ENCODE measurements around the gene CCL7. TPM values are rescaled to one million over a fixed set of nuclear protein-coding genes. Genes with fewer than 3 reads are reported as not detected.

Gene CCL7
- total RNA-seq, 2 experiments from 2014 or later: not detected

DNA sequence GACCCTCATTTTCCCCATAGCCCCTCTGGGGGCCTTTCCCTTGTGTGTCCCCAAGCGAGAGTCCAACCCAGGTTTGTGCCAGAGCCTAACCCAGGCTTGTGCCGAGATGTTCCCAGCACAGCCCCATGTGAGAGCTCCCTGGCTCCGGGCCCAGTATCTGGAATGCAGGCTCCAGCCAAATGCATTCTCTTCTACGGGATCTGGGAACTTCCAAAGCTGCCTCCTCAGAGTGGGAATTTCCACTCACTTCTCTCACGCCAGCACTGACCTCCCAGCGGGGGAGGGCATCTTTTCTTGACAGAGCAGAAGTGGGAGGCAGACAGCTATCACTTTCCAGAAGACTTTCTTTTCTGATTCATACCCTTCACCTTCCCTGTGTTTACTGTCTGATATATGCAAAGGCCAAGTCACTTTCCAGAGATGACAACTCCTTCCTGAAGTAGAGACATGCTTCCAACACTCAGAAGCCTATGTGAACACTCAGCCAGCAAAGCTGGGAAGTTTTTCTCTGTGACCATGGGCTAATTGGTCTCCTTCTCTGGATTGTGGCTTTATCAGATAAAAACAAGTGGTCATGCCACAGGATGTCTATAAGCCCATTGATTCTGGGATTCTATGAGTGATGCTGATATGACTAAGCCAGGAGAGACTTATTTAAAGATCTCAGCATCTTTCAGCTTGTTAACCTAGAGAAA lies 17.4 kb upstream of the CCL7 start:
- H3K4me1 ChIP-seq (ENCODE audit: insufficient read depth, low read length, poor library complexity, severe bottlenecking): no peaks in the 10 kb centered on the region
- H3K9me3 ChIP-seq (ENCODE audit: low read length): no peaks in the 10 kb centered on the region
- CTCF ChIA-PET (ENCODE audit: unreplicated experiment): no interaction called here
- no peak overlapping the region for H2AFZ ChIP-seq (ENCODE audit: low read length)
- no TSS peak for BruUV-seq (replicated peaks)
- no peaks in the 10 kb centered on the region for H4K20me1 ChIP-seq (ENCODE audit: insufficient read depth, low read length)
- no peak overlapping the region for H3K4me3 ChIP-seq (ENCODE audit: low read depth, low read length, poor library complexity, severe bottlenecking)
- no peaks in the 10 kb centered on the region for H3K36me3 ChIP-seq (ENCODE audit: insufficient read depth, low read length)
- no peak overlapping the region for H3K27ac ChIP-seq (ENCODE audit: low read depth, low read length, poor library complexity, severe bottlenecking)
- H3K9me2 ChIP-seq (ENCODE audit: insufficient read depth, low read length): no peaks in the 10 kb centered on the region
- H3K4me2 ChIP-seq (ENCODE audit: low read length): no peak overlapping the region
- intact Hi-C loops (cut with micrococcal nuclease; ENCODE audit: unreplicated experiment): loop anchor here (5.0 kb wide), 1 partner anchor 110 kb away; the partner anchor contains the start of gene CCL1
- POLR2A ChIA-PET: no interaction called here
- TF ChIP-seq, protein P1, sequence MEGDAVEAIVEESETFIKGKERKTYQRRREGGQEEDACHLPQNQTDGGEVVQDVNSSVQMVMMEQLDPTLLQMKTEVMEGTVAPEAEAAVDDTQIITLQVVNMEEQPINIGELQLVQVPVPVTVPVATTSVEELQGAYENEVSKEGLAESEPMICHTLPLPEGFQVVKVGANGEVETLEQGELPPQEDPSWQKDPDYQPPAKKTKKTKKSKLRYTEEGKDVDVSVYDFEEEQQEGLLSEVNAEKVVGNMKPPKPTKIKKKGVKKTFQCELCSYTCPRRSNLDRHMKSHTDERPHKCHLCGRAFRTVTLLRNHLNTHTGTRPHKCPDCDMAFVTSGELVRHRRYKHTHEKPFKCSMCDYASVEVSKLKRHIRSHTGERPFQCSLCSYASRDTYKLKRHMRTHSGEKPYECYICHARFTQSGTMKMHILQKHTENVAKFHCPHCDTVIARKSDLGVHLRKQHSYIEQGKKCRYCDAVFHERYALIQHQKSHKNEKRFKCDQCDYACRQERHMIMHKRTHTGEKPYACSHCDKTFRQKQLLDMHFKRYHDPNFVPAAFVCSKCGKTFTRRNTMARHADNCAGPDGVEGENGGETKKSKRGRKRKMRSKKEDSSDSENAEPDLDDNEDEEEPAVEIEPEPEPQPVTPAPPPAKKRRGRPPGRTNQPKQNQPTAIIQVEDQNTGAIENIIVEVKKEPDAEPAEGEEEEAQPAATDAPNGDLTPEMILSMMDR (conservative IDR thresholded peaks at IDR 0.05; ENCODE audit: low read length): no peak
- TF ChIP-seq EZH2phosphoT487 (IDR thresholded peaks at IDR 0.05; ENCODE audit: borderline replicate concordance, low read depth, low read length): no peak
- H3K79me2 ChIP-seq (ENCODE audit: insufficient read depth, low read depth, low read length): no peaks in the 10 kb centered on the region
- no peak for DNase-seq (ENCODE audit: low spot score)

GRCh38 chr17:34253139-34253525 lies 16.9 kb upstream of the CCL7 start:
- no peak overlapping the region for H3K4me3 ChIP-seq (ENCODE audit: low read depth, low read length, poor library complexity, severe bottlenecking)
- H3K27ac ChIP-seq (ENCODE audit: low read depth, low read length, poor library complexity, severe bottlenecking): no peak overlapping the region
- no TSS peak for BruUV-seq (replicated peaks)
- no peaks in the 10 kb centered on the region for H3K36me3 ChIP-seq (ENCODE audit: insufficient read depth, low read length)
- no peaks in the 10 kb centered on the region for H3K79me2 ChIP-seq (ENCODE audit: insufficient read depth, low read depth, low read length)
- no peak overlapping the region for H3K4me2 ChIP-seq (ENCODE audit: low read length)
- H3K9me2 ChIP-seq (ENCODE audit: insufficient read depth, low read length): no peaks in the 10 kb centered on the region
- no peak for DNase-seq (ENCODE audit: low spot score)
- intact Hi-C loops (cut with micrococcal nuclease; ENCODE audit: unreplicated experiment): loop anchor here (5.0 kb wide), 1 partner anchor 109 kb away; the partner anchor contains the start of gene CCL1
- H2AFZ ChIP-seq (ENCODE audit: low read length): no peak overlapping the region
- no peaks in the 10 kb centered on the region for H3K9me3 ChIP-seq (ENCODE audit: low read length)
- no peaks in the 10 kb centered on the region for H4K20me1 ChIP-seq (ENCODE audit: insufficient read depth, low read length)
- TF ChIP-seq EZH2phosphoT487 (IDR thresholded peaks at IDR 0.05; ENCODE audit: borderline replicate concordance, low read depth, low read length): no peak
- TF ChIP-seq, protein P1 (conservative IDR thresholded peaks at IDR 0.05; ENCODE audit: low read length): no peak
- POLR2A ChIA-PET: no interaction called here
- no peaks in the 10 kb centered on the region for H3K4me1 ChIP-seq (ENCODE audit: insufficient read depth, low read length, poor library complexity, severe bottlenecking)
- CTCF ChIA-PET (ENCODE audit: unreplicated experiment): no interaction called here

DNA sequence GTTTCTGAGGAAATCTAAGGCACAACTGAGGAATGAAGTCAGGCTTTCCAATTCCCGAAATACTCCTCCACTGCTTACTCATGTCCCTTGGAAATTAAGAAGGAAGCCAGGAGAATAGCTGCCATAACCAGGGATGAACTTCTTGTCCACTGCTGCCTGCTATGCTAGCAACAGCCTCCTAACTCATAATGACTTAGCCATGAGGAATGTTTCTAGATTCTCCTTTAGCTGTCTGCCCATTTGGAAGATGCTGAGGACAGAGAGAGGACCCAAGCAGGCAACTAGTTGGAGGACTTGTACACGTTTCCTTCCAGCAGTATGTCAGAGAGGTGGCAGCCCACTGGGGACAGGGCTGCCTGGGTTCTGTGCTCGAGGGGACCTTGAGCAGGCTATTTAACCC lies 15.9 kb upstream of the CCL7 start:
- H4K20me1 ChIP-seq (ENCODE audit: insufficient read depth, low read length): no peaks in the 10 kb centered on the region
- no peak overlapping the region for H2AFZ ChIP-seq (ENCODE audit: low read length)
- no TSS peak for BruUV-seq (replicated peaks)
- no peak overlapping the region for H3K4me3 ChIP-seq (ENCODE audit: low read depth, low read length, poor library complexity, severe bottlenecking)
- POLR2A ChIA-PET: no interaction called here
- H3K36me3 ChIP-seq (ENCODE audit: insufficient read depth, low read length): no peaks in the 10 kb centered on the region
- intact Hi-C loops (cut with micrococcal nuclease; ENCODE audit: unreplicated experiment): loop anchor here (5.0 kb wide), 1 partner anchor 108 kb away; the partner anchor contains the start of gene CCL1
- H3K4me1 ChIP-seq (ENCODE audit: insufficient read depth, low read length, poor library complexity, severe bottlenecking): no peaks in the 10 kb centered on the region
- no peak for DNase-seq (ENCODE audit: low spot score)
- TF ChIP-seq, protein P1 (conservative IDR thresholded peaks at IDR 0.05; ENCODE audit: low read length): no peak
- no peak for TF ChIP-seq EZH2phosphoT487 (IDR thresholded peaks at IDR 0.05; ENCODE audit: borderline replicate concordance, low read depth, low read length)
- no peak overlapping the region for H3K27ac ChIP-seq (ENCODE audit: low read depth, low read length, poor library complexity, severe bottlenecking)
- no peak overlapping the region for H3K4me2 ChIP-seq (ENCODE audit: low read length)
- H3K9me3 ChIP-seq (ENCODE audit: low read length): no peaks in the 10 kb centered on the region
- no peaks in the 10 kb centered on the region for H3K9me2 ChIP-seq (ENCODE audit: insufficient read depth, low read length)
- H3K79me2 ChIP-seq (ENCODE audit: insufficient read depth, low read depth, low read length): no peaks in the 10 kb centered on the region
- CTCF ChIA-PET (ENCODE audit: unreplicated experiment): no interaction called here

Measured in OCI-LY7 (cell line).